ENCODE results near the gene PROSER3. TPM values are rescaled to one million over a fixed set of nuclear protein-coding genes. Genes with fewer than 3 reads are reported as not detected.

PROSER3 gene
- total and polyA plus RNA-seq, 2 of the 13 experiments (the other 11 are each of a cell fraction or from before 2014, with no cell fraction given), result 5.1 to 5.7 TPM

DNA sequence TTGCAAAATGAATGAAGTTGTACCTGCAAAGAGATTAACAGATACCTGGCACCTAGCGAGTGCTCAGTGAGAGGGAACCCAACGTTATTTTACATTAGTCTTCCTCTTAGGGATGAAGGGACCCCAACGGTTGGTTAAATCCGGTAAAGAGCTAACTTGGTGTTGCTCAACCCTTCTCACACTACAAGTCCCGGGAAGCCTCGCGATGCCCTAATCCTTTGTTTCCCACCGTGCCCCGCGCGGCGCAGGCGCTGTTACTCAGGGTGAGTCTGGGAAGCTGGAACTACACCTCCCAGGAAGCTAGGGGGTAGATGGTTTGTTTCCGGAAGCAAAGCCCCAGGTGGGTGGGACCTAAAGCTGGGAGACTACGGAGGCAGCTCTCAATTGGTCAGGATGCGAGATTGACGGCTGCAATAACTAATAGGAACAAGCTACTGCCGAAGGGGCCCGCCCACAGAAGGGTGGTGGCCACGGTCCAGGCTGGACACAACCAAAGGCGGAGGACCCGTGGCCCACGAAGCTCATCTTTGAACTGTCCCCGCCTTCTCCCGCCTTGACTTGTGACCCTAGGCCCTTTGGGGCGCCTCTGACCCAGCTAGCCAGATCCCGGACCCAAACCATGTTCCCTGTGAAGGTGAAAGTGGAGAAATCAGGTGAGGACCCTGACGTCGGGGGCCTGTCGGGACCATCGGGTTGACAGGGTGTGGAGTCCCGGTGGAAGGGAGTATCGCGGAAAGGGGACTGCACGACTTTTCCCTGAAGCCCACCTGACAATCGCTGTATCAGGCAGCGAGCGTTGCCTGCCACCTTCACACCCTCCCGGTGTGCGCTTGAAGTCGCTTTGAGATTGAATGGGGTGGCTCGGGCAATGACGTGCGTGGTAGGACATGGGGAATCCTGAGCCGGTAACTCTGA is 9.6 kb upstream of the PROSER3 start, which contains the start of gene LIN37 (continued):
- TF ChIP-seq MEF2D (CRISPR knock-in tag; IDR thresholded peaks at IDR 0.05) (peak; percentile 65; the same call in 1 of the 2 replicates), ZFP36L2 (CRISPR knock-in tag; IDR thresholded peaks at IDR 0.05) (no peak), MEIS1 (CRISPR knock-in tag; IDR thresholded peaks at IDR 0.05; ENCODE audit: borderline replicate concordance) (no peak), PRPF4 (IDR thresholded peaks at IDR 0.05; ENCODE audit: low read depth, low read length, poor library complexity, severe bottlenecking) (no peak), SYNCRIP (IDR thresholded peaks at IDR 0.05; ENCODE audit: insufficient read depth, low read depth, low read length) (no peak), CC2D1A (CRISPR knock-in tag; IDR thresholded peaks at IDR 0.05) (no peak), ZBTB21 (CRISPR knock-in tag; IDR thresholded peaks at IDR 0.05) (no peak), XBP1 (CRISPR knock-in tag; IDR thresholded peaks at IDR 0.05) (no peak), RAD51 (IDR thresholded peaks at IDR 0.05; ENCODE audit: borderline replicate concordance) (no peak), KLF9 (CRISPR knock-in tag; IDR thresholded peaks at IDR 0.05; ENCODE audit: low read depth) (0 out of 2 replicates have a peak, but pooled peaks have one; percentile 41), CAMTA2 (CRISPR knock-in tag; IDR thresholded peaks at IDR 0.05; ENCODE audit: borderline replicate concordance) (no peak), MED13 (CRISPR knock-in tag; IDR thresholded peaks at IDR 0.05) (0 out of 2 replicates have a peak, but pooled peaks have one; percentile 42), ARNTL (CRISPR knock-in tag; IDR thresholded peaks at IDR 0.05) (peak; percentile 61; the same call in 1 of the 2 replicates), JUND (CRISPR knock-in tag; IDR thresholded peaks at IDR 0.05) (no peak), RXRB (CRISPR knock-in tag; IDR thresholded peaks at IDR 0.05; ENCODE audit: borderline replicate concordance) (no peak), BORCS8-MEF2B (CRISPR knock-in tag; IDR thresholded peaks at IDR 0.05) (peak; percentile 74), ZNF713 (CRISPR knock-in tag; IDR thresholded peaks at IDR 0.05) (no peak)
- TF ChIP-seq, protein P1, sequence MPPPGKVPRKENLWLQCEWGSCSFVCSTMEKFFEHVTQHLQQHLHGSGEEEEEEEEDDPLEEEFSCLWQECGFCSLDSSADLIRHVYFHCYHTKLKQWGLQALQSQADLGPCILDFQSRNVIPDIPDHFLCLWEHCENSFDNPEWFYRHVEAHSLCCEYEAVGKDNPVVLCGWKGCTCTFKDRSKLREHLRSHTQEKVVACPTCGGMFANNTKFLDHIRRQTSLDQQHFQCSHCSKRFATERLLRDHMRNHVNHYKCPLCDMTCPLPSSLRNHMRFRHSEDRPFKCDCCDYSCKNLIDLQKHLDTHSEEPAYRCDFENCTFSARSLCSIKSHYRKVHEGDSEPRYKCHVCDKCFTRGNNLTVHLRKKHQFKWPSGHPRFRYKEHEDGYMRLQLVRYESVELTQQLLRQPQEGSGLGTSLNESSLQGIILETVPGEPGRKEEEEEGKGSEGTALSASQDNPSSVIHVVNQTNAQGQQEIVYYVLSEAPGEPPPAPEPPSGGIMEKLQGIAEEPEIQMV (CRISPR knock-in tag; IDR thresholded peaks at IDR 0.05; ENCODE audit: low read depth), result peak; percentile 70; the same call in 1 of the 2 replicates
- TF ChIP-seq, protein P2, sequence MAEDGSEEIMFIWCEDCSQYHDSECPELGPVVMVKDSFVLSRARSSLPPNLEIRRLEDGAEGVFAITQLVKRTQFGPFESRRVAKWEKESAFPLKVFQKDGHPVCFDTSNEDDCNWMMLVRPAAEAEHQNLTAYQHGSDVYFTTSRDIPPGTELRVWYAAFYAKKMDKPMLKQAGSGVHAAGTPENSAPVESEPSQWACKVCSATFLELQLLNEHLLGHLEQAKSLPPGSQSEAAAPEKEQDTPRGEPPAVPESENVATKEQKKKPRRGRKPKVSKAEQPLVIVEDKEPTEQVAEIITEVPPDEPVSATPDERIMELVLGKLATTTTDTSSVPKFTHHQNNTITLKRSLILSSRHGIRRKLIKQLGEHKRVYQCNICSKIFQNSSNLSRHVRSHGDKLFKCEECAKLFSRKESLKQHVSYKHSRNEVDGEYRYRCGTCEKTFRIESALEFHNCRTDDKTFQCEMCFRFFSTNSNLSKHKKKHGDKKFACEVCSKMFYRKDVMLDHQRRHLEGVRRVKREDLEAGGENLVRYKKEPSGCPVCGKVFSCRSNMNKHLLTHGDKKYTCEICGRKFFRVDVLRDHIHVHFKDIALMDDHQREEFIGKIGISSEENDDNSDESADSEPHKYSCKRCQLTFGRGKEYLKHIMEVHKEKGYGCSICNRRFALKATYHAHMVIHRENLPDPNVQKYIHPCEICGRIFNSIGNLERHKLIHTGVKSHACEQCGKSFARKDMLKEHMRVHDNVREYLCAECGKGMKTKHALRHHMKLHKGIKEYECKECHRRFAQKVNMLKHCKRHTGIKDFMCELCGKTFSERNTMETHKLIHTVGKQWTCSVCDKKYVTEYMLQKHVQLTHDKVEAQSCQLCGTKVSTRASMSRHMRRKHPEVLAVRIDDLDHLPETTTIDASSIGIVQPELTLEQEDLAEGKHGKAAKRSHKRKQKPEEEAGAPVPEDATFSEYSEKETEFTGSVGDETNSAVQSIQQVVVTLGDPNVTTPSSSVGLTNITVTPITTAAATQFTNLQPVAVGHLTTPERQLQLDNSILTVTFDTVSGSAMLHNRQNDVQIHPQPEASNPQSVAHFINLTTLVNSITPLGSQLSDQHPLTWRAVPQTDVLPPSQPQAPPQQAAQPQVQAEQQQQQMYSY (CRISPR knock-in tag; IDR thresholded peaks at IDR 0.05), result 0 out of 2 replicates have a peak, but pooled peaks have one; percentile 66
- TF ChIP-seq, protein P3, sequence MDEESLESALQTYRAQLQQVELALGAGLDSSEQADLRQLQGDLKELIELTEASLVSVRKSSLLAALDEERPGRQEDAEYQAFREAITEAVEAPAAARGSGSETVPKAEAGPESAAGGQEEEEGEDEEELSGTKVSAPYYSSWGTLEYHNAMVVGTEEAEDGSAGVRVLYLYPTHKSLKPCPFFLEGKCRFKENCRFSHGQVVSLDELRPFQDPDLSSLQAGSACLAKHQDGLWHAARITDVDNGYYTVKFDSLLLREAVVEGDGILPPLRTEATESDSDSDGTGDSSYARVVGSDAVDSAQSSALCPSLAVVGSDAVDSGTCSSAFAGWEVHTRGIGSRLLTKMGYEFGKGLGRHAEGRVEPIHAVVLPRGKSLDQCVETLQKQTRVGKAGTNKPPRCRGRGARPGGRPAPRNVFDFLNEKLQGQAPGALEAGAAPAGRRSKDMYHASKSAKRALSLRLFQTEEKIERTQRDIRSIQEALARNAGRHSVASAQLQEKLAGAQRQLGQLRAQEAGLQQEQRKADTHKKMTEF (CRISPR knock-in tag; IDR thresholded peaks at IDR 0.05), result peak; percentile 77
- TF ChIP-seq, protein P4, sequence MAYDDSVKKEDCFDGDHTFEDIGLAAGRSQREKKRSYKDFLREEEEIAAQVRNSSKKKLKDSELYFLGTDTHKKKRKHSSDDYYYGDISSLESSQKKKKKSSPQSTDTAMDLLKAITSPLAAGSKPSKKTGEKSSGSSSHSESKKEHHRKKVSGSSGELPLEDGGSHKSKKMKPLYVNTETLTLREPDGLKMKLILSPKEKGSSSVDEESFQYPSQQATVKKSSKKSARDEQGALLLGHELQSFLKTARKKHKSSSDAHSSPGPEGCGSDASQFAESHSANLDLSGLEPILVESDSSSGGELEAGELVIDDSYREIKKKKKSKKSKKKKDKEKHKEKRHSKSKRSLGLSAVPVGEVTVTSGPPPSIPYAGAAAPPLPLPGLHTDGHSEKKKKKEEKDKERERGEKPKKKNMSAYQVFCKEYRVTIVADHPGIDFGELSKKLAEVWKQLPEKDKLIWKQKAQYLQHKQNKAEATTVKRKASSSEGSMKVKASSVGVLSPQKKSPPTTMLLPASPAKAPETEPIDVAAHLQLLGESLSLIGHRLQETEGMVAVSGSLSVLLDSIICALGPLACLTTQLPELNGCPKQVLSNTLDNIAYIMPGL (CRISPR knock-in tag; IDR thresholded peaks at IDR 0.05; ENCODE audit: borderline replicate concordance in 1 of 2, low read depth in 1 of 2), result peak; percentile 40 to 52; a peak in 2 of 4 replicates

All from HepG2 (cell line).